SU-DHL-6 (cell line): Measurements from ENCODE around the gene TRIAP1.

Experiments
- H2AFZ ChIP-seq: fragments of 200-600 bp; sonication (generic); 2 replicates; pipeline ENCODE4 v1.6.1; 2014; ENCODE audit warnings: low read depth, mild to moderate bottlenecking, moderate library complexity, mixed read lengths, antibody characterized with exemption, low read length; ENCODE audit not compliant: severe bottlenecking
- H3F3A ChIP-seq: fragments of 200-600 bp; shearing (Covaris generic); 2 replicates; pipeline ENCODE4 v1.6.0; 2016; ENCODE audit warnings: antibody characterized with exemption, mild to moderate bottlenecking; ENCODE audit not compliant: insufficient read depth
- H3K27ac ChIP-seq: fragments of 200-600 bp; sonication (generic); 2 replicates; pipeline ENCODE4 v1.5.1; 2016; ENCODE audit warnings: low read depth, mild to moderate bottlenecking, low read length, moderate library complexity, mixed read lengths
- H3K27me3 ChIP-seq: fragments of 200-600 bp; sonication (generic), shearing (Covaris generic); 2 replicates; pipeline ENCODE4 v1.6.0; 2014; ENCODE audit warnings: mild to moderate bottlenecking, low read length
- H3K36me3 ChIP-seq: fragments of 200-600 bp; sonication (generic); 2 replicates; pipeline ENCODE4 v1.6.1; 2014; ENCODE audit warnings: mild to moderate bottlenecking, low read length, mixed read lengths
- H3K4me2 ChIP-seq: fragments of 300-600, 200-600 bp; shearing (Covaris generic), sonication (generic); 2 replicates; pipeline ENCODE4 v1.6.0; 2014; ENCODE audit warnings: low read length, low read depth, mild to moderate bottlenecking; ENCODE audit not compliant: poor library complexity, severe bottlenecking
- H3K4me3 ChIP-seq: fragments of 200-600 bp; sonication (generic); 2 replicates; pipeline ENCODE4 v1.5.1; 2014; ENCODE audit warnings: antibody characterized with exemption, low read length, mild to moderate bottlenecking, mixed read lengths; ENCODE audit not compliant: insufficient read depth, poor library complexity, severe bottlenecking
- H3K79me2 ChIP-seq: fragments of 200-600 bp; sonication (generic); 2 replicates; pipeline ENCODE4 v1.6.1; 2014; ENCODE audit warnings: mild to moderate bottlenecking, low read length, moderate library complexity; ENCODE audit not compliant: insufficient read depth
- H3K9ac ChIP-seq: fragments of 200-600 bp; sonication (generic); 2 replicates; pipeline ENCODE4 v1.7.0; 2014; ENCODE audit warnings: mild to moderate bottlenecking, low read length
- H3K9me2 ChIP-seq: fragments of 200-600 bp; sonication (generic); replicated peaks from 2 replicates; pipeline ENCODE4 v1.6.1; 2014; ENCODE audit warnings: low read length; ENCODE audit not compliant: insufficient read depth
- H3K9me3 ChIP-seq: fragments of 200-600 bp; sonication (generic); 2 replicates; pipeline ENCODE4 v1.6.1; 2014; ENCODE audit warnings: low read length, mixed read lengths; ENCODE audit not compliant: insufficient read depth
- H4K20me1 ChIP-seq: fragments of 200-600 bp; sonication (generic); 2 replicates; pipeline ENCODE4 v1.6.1; 2014; ENCODE audit warnings: low read depth, mild to moderate bottlenecking, antibody characterized with exemption, low read length, moderate library complexity, mixed read lengths
- EZH2phosphoT487 ChIP-seq: fragments of 200-600 bp; sonication (generic), shearing (Covaris generic); conservative IDR thresholded peaks from 2 replicates; pipeline ENCODE4 v1.6.1; 2018; ENCODE audit warnings: mild to moderate bottlenecking, antibody characterized with exemption, low read length, moderate library complexity, mixed read lengths
- TF ChIP-seq, protein P1 (sequence below): fragments of 200-600 bp; sonication (generic); IDR thresholded peaks from one replicate; pipeline ENCODE4 v1.5.1; 2017; ENCODE audit warnings: antibody characterized with exemption, mild to moderate bottlenecking, low read length, moderate library complexity; ENCODE audit not compliant: insufficient read depth, poor library complexity, severe bottlenecking

Gene TRIAP1

DNA sequence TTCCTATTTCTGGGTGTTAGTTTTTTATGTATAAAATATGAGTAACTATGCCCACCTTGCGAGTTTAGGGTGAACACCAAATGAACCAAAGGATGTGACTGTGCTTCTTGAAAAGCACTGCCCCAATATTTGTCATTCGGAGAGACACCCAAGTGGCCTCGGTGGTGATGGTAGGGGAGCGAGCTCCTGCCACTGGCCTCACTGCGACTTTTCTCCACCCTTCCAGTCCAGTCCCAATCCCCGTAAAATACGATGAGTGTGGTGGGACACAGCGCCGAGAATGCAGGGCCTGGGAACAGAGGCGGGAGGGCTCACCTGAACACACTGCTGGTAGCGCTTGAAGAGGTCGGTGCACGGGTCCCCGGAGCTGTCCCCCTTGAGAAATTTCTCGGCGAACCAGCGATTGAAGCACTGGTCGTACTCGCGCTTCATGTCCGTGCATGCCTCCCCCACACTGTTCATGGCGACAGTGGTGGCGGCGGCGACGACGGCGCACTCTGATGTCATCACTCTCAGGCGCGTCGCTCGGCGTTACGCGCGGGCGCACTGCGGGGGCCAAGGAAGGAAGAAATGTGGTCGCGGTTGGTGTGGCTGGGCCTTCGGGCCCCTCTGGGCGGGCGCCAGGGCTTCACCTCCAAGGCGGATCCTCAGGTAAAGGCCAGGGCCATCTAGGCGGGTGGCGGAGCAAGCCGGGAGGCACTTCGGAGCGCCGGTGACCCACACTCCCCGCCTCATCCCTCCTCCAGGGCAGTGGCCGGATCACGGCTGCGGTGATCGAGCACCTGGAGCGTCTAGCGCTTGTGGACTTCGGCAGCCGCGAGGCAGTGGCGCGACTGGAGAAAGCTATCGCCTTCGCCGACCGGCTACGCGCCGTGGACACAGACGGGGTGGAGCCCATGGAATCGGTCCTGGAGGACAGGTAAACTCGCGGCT is at the start of gene TRIAP1, which contains the start of gene GATC:
Gene TRIAP1 (minus strand): TSS at position 474 of the 933 bp plus-strand sequence. CDS start 12 bp downstream, at position 462.
Gene GATC (plus strand): TSS at position 534 of the 933 bp plus-strand sequence. CDS start 37 bp downstream, at position 571.
- Histone ChIP-seq H2AFZ (peak within 1 kb of the TSS; percentile 72), H3K36me3 (0 out of 2 replicates have a peak, but pooled peaks cover 4% of the 10 kb centered on the region), H3F3A (peaks cover 18% of the 10 kb centered on the region), H3K27ac (peak within 1 kb of the TSS; percentile 74), H3K27me3 (no peaks in the 10 kb centered on the region), H3K4me2 (peak within 1 kb of the TSS; percentile 78), H3K9ac (peak within 1 kb of the TSS; percentile 90), H3K79me2 (peaks cover 51% of the 10 kb centered on the region), H3K4me3 (peak within 1 kb of the TSS; percentile 91), H3K9me3 (no peaks in the 10 kb centered on the region), H3K9me2 (no peaks in the 10 kb centered on the region), H4K20me1 (no peaks in the 10 kb centered on the region)
- TF ChIP-seq, protein P1, sequence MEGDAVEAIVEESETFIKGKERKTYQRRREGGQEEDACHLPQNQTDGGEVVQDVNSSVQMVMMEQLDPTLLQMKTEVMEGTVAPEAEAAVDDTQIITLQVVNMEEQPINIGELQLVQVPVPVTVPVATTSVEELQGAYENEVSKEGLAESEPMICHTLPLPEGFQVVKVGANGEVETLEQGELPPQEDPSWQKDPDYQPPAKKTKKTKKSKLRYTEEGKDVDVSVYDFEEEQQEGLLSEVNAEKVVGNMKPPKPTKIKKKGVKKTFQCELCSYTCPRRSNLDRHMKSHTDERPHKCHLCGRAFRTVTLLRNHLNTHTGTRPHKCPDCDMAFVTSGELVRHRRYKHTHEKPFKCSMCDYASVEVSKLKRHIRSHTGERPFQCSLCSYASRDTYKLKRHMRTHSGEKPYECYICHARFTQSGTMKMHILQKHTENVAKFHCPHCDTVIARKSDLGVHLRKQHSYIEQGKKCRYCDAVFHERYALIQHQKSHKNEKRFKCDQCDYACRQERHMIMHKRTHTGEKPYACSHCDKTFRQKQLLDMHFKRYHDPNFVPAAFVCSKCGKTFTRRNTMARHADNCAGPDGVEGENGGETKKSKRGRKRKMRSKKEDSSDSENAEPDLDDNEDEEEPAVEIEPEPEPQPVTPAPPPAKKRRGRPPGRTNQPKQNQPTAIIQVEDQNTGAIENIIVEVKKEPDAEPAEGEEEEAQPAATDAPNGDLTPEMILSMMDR = no peak
- TF ChIP-seq EZH2phosphoT487 = no peak

DNA sequence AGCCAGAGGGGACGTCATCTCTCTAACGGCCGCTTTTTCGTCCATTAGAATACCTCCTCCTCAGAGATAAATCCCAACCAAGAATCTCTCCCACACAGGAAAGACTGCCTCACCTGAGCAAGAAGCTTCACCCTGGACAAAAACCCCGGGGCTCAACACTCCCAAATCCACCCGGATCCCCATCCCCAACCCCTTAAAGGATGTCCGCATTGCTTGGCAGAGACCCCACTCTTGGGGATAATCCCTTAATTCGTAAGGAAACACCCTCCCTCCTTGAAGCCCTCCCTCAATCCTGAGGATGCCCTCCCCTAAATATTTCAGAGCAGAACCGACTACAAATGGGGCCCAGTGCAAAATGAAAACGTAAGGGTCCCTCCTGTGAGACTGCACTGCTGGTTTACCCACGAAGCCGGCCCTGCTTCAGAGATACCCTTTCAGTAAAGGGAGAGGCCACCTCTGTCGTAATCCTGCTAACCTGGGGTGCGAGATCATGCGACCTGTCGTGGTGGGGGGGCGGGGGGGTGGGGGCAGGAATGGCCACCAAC is 49.1 kb upstream of the TRIAP1 start:
- Histone ChIP-seq H3K9ac (peak overlapping the region; percentile 93), H3F3A (peaks cover 25% of the 10 kb centered on the region), H3K9me3 (no peaks in the 10 kb centered on the region), H2AFZ (peak overlapping the region; percentile 52), H3K36me3 (peaks cover 10% of the 10 kb centered on the region), H3K9me2 (no peaks in the 10 kb centered on the region), H3K4me3 (peak overlapping the region; percentile 79), H3K79me2 (peaks cover 22% of the 10 kb centered on the region), H4K20me1 (peaks cover 8% of the 10 kb centered on the region; the same call in 1 of the 2 replicates), H3K27me3 (no peaks in the 10 kb centered on the region), H3K27ac (no peak overlapping the region), H3K4me2 (peak overlapping the region; percentile 95)
- no peak for TF ChIP-seq EZH2phosphoT487
- TF ChIP-seq, protein P1 = no peak

DNA sequence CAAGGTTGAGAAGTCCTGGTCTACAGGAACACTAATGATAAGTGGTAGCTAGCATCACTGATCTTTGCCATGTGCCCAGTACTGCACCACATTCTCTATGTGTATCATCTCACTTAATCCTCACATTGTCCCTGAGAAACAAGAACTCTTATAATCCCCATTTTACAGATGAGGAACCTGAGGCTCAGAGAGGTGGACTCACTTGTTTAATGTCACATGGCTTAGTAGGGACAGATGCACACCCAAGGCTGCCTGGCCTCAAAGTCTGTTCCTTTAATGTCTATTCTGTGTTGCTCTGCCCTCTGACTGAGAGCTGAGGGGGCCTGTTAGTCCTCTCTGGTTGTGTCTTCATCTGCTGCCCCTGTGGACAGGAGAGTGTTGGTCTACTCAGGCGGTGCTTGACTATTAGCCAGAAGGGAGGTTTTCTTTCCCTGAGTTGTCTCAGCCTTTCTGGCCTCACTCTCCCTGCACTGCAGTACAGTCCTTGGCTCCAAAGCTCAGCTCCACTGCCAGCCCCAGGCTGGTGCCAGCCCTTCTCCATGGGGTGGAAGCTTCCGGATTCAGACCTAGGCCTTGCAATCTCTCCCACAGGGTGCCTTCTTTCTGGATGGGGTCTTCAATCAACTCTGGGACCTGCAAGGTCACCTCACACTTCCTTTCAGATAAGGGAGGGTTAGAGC is 44.8 kb upstream of the TRIAP1 start:
- no peak overlapping the region for H2AFZ ChIP-seq
- no peak overlapping the region for H3K4me3 ChIP-seq
- no peaks in the 10 kb centered on the region for H3F3A ChIP-seq
- H3K27ac ChIP-seq = no peak overlapping the region
- peaks cover under 1% of the 10 kb centered on the region; the same call in 1 of the 2 replicates for H3K79me2 ChIP-seq
- H3K4me2 ChIP-seq = no peak overlapping the region
- H3K27me3 ChIP-seq = no peaks in the 10 kb centered on the region
- no peak for TF ChIP-seq EZH2phosphoT487
- TF ChIP-seq, protein P1 = no peak
- no peaks in the 10 kb centered on the region for H3K9me2 ChIP-seq
- no peaks in the 10 kb centered on the region for H3K36me3 ChIP-seq
- H3K9me3 ChIP-seq = no peaks in the 10 kb centered on the region
- no peak overlapping the region for H3K9ac ChIP-seq
- no peaks in the 10 kb centered on the region for H4K20me1 ChIP-seq
